CD14-positive monocyte (primary cell): ENCODE results near the gene GNB5. TPM values are rescaled to one million over a fixed set of nuclear protein-coding genes. Genes with fewer than 3 reads are reported as not detected.

Experiments
- DNase-seq, 3 donors: peaks; one replicate each; pipeline ENCODE4 v3.0.0-alpha.2; 2011 to 2022
- H2AFZ ChIP-seq: 2 replicates; pipeline ENCODE4 v1.6.0; 2012; ENCODE audit warnings: mild to moderate bottlenecking, low read depth, low read length, inconsistent platforms; ENCODE audit not compliant: insufficient read depth, poor library complexity, severe bottlenecking
- H3K27ac ChIP-seq, 2 donors: 1 replicate in 1 of 2; 2 replicates in 1 of 2; pipeline ENCODE4 v1.5.1; 2012 to 2013; ENCODE audit warnings: low read length in 2 of 2, control low read depth in 1 of 2, inconsistent platforms in 1 of 2, low read depth in 1 of 2, mild to moderate bottlenecking in 1 of 2
- H3K27me3 ChIP-seq, 2 donors: one replicate each; pipeline versions ENCODE4 v1.6.0 to v1.6.1; 2011 to 2013; ENCODE audit warnings: low read length in 2 of 2; ENCODE audit not compliant: control insufficient read depth in 2 of 2, insufficient read depth in 2 of 2
- H3K36me3 ChIP-seq, 2 donors: replicated peaks in 1 of 2; 1 replicate in 1 of 2; 2 replicates in 1 of 2; pipeline versions ENCODE4 v1.5.1 to v1.6.1; 2012 to 2013; ENCODE audit warnings: low read length in 2 of 2, control low read depth in 1 of 2, inconsistent platforms in 1 of 2, mild to moderate bottlenecking in 1 of 2; ENCODE audit not compliant: insufficient read depth in 2 of 2, control insufficient read depth in 1 of 2
- H3K4me1 ChIP-seq, 2 donors: 1 replicate in 1 of 2; 2 replicates in 1 of 2; pipeline versions ENCODE4 v1.5.1 to v1.6.1; 2012 to 2013; ENCODE audit warnings: low read length in 2 of 2, control low read depth in 1 of 2, inconsistent platforms in 1 of 2, mild to moderate bottlenecking in 1 of 2, moderate library complexity in 1 of 2; ENCODE audit not compliant: insufficient read depth in 2 of 2, control insufficient read depth in 1 of 2
- H3K4me2 ChIP-seq: replicated peaks from 2 replicates; pipeline ENCODE3; 2012; ENCODE audit warnings: low read length, moderate library complexity, mild to moderate bottlenecking; ENCODE audit not compliant: poor library complexity, severe bottlenecking; ENCODE audit errors: extremely low read depth
- H3K4me3 ChIP-seq, 3 experiments: fragments of 200-600 bp in 1 of 3; sonication (generic) in 1 of 3; replicated peaks in 1 of 3; 1 replicate in 2 of 3; 2 replicates in 1 of 3; pipeline ENCODE4 v1.5.1; 2011 to 2013; ENCODE audit warnings: low read length in 3 of 3, mild to moderate bottlenecking in 3 of 3, control low read depth in 2 of 3, low read depth in 2 of 3, inconsistent platforms in 1 of 3, moderate library complexity in 1 of 3
- H3K79me2 ChIP-seq: 2 replicates; pipeline ENCODE4 v1.6.0; 2012; ENCODE audit warnings: mild to moderate bottlenecking, control low read depth, inconsistent platforms, low read length, moderate library complexity; ENCODE audit not compliant: insufficient read depth
- H3K9ac ChIP-seq: 2 replicates; pipeline ENCODE4 v1.6.0; 2017; ENCODE audit warnings: low read length, mild to moderate bottlenecking; ENCODE audit not compliant: insufficient read depth, poor library complexity, severe bottlenecking
- H3K9me3 ChIP-seq, 2 donors: replicated peaks in 1 of 2; 1 replicate in 1 of 2; 2 replicates in 1 of 2; pipeline versions ENCODE4 v1.5.1 to v1.6.1; 2012 to 2013; ENCODE audit warnings: low read length in 2 of 2, control low read depth in 1 of 2; ENCODE audit not compliant: control insufficient read depth in 1 of 2, insufficient read depth in 1 of 2
- H4K20me1 ChIP-seq: 2 replicates; pipeline ENCODE4 v1.6.0; 2012; ENCODE audit warnings: mild to moderate bottlenecking, low read length, control low read depth, moderate library complexity; ENCODE audit not compliant: insufficient read depth
- H3K27ac Mint-ChIP-seq, 7 donors: one replicate each; pipeline ENCODE4 v1.8.0; 2020; ENCODE audit warnings: mild to moderate bottlenecking in 7 of 7, mixed read lengths in 7 of 7, moderate library complexity in 6 of 7, inconsistent platforms in 2 of 7
- H3K27me3 Mint-ChIP-seq, 3 donors: one replicate each; pipeline ENCODE4 v1.8.0; 2021 to 2022; ENCODE audit warnings: low read depth in 3 of 3, mild to moderate bottlenecking in 3 of 3, mixed read lengths in 3 of 3, moderate library complexity in 3 of 3, inconsistent platforms in 1 of 3
- H3K36me3 Mint-ChIP-seq, 2 donors: one replicate each; pipeline ENCODE4 v1.8.0; 2020; ENCODE audit warnings: mixed read lengths in 2 of 2, inconsistent platforms in 1 of 2, mild to moderate bottlenecking in 1 of 2
- H3K4me1 Mint-ChIP-seq: one replicate; pipeline ENCODE4 v1.8.0; 2020; ENCODE audit warnings: mild to moderate bottlenecking, mixed read lengths
- H3K4me3 Mint-ChIP-seq, 2 donors: one replicate each; pipeline ENCODE4 v1.8.0; 2020; ENCODE audit warnings: mild to moderate bottlenecking in 2 of 2, mixed read lengths in 2 of 2, moderate library complexity in 1 of 2
- H3K9me3 Mint-ChIP-seq, 7 donors: one replicate each; pipeline ENCODE4 v1.8.0; 2020 to 2022; ENCODE audit warnings: mixed read lengths in 7 of 7, mild to moderate bottlenecking in 6 of 7, moderate library complexity in 6 of 7, inconsistent platforms in 2 of 7
- WGBS: methylation state at CpG from one replicate; pipeline ENCODE4 v1.1.5; 2013; ENCODE audit warnings: missing lambda C conversion rate; ENCODE audit not compliant: insufficient coverage; 5-methylcytosine and 5-hydroxymethylcytosine counted together
- intact Hi-C, 2 donors: fragments of 100-400 bp; cut with micrococcal nuclease; formaldehyde crosslinking; loops; one replicate each; pipeline versions ENCODE4 v1.15.0 to v1.15.1; 2023
- polyA plus RNA-seq, 3 donors: library from polyadenylated mRNA; depleted of rRNA in 1 of 3; unstranded in 2 of 3; stranded (reverse) in 1 of 3; fragments of 300-500 nt in 2 of 3; fragments of >200 nt in 1 of 3; fragmentation: Illumina TruSeq in 2 of 3; gene quantifications; 1 replicate in 2 of 3; 2 replicates in 1 of 3; pipeline ENCODE4 v1.2.3, GENCODE V29; 2012 to 2021
- TF ChIP-seq, protein P1 (sequence below): fragments of 200-600 bp; IDR thresholded peaks from one replicate; pipeline ENCODE4 v1.8.0; 2022; ENCODE audit warnings: antibody characterized with exemption, mild to moderate bottlenecking

The GNB5 gene
- polyA plus RNA-seq, 3 donors, result 3.1 to 5.4 (median 4.3) TPM

DNA sequence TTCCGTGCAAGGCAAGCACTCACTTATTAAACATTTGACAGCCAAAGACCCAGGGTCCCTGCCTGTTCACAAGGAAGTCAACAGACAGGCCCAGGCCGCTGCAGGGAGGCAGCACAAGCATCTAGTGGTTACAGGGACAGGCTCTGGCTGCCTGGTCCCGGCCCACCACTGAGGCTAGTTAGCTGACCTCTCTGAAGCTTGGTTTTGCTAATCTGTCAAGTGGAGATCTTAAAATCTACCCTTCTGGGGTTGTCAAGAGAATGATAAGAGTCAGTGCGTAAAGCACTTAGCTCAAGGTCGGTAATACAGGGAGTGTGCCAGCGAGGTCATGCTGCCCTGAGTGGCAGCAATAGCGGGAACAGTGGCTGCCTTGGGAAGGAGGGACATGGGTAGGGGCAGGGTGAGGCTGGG is 6.0 kb downstream of the GNB5 start:
- Histone ChIP-seq H3K4me2 (no peak overlapping the region), H3K9me3 (peaks cover 0 to 4% of the 10 kb centered on the region in 2 donors), H3K27me3 (peaks cover 9 to 14% of the 10 kb centered on the region in 2 donors), H3K27ac (no peak overlapping the region), H2AFZ (no peak overlapping the region), H3K9ac (no peak overlapping the region), H3K36me3 (no peaks in the 10 kb centered on the region), H4K20me1 (no peaks in the 10 kb centered on the region), H3K79me2 (no peaks in the 10 kb centered on the region), H3K4me1 (peaks cover 6 to 7% of the 10 kb centered on the region in 2 donors), H3K4me3 (no peak overlapping the region)
- Mint-ChIP-seq H3K4me3 (no peak overlapping the region), H3K27ac (no peak overlapping the region), H3K9me3 (peaks cover 0 to 6% (median 3%) of the 10 kb centered on the region in 7 donors), H3K36me3 (peaks cover 0 to 4% of the 10 kb centered on the region in 2 donors), H3K4me1 (peaks cover 8% of the 10 kb centered on the region), H3K27me3 (peaks cover 13 to 22% (median 19%) of the 10 kb centered on the region in 3 donors)
- intact Hi-C loops, result no loop called here
- no peak for DNase-seq
- TF ChIP-seq, protein P1, sequence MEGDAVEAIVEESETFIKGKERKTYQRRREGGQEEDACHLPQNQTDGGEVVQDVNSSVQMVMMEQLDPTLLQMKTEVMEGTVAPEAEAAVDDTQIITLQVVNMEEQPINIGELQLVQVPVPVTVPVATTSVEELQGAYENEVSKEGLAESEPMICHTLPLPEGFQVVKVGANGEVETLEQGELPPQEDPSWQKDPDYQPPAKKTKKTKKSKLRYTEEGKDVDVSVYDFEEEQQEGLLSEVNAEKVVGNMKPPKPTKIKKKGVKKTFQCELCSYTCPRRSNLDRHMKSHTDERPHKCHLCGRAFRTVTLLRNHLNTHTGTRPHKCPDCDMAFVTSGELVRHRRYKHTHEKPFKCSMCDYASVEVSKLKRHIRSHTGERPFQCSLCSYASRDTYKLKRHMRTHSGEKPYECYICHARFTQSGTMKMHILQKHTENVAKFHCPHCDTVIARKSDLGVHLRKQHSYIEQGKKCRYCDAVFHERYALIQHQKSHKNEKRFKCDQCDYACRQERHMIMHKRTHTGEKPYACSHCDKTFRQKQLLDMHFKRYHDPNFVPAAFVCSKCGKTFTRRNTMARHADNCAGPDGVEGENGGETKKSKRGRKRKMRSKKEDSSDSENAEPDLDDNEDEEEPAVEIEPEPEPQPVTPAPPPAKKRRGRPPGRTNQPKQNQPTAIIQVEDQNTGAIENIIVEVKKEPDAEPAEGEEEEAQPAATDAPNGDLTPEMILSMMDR, result no peak
- 100% methylated on average over 6 of the region's 7 CpGs for WGBS

- Mint-ChIP-seq H3K27me3 (peaks cover 14 to 23% (median 21%) of the 10 kb centered on the region in 3 donors), H3K4me1 (peaks cover 10% of the 10 kb centered on the region), H3K4me3 (no peak overlapping the region), H3K27ac (no peak overlapping the region), H3K36me3 (peaks cover 0 to 4% of the 10 kb centered on the region in 2 donors), H3K9me3 (peaks cover 0 to 6% (median 3%) of the 10 kb centered on the region in 7 donors)
- no peaks in the 10 kb centered on the region for H3K36me3 ChIP-seq
- no peak overlapping the region for H3K4me2 ChIP-seq
- H3K79me2 ChIP-seq, result no peaks in the 10 kb centered on the region
- no peak overlapping the region for H3K9ac ChIP-seq
- H3K27me3 ChIP-seq, result peaks cover 9 to 16% of the 10 kb centered on the region in 2 donors
- H3K27ac ChIP-seq, result no peak overlapping the region
- H3K9me3 ChIP-seq, result peaks cover 0 to 4% of the 10 kb centered on the region in 2 donors
- no CpG with 5 or more reads among the region's 5 CpGs for WGBS
- H3K4me1 ChIP-seq, result peaks cover 8 to 11% of the 10 kb centered on the region in 2 donors
- no peak overlapping the region for H2AFZ ChIP-seq
- TF ChIP-seq, protein P1, result no peak
- H3K4me3 ChIP-seq, result no peak overlapping the region
- intact Hi-C loops, result no loop called here
- H4K20me1 ChIP-seq, result no peaks in the 10 kb centered on the region
- no peak for DNase-seq
These were observed 6.5 kb downstream of the GNB5 start for GRCh38 chr15:52184721-52185120.
